ENCODE data around the gene GPI.

The GPI gene

GRCh38 chr19:34337739-34338138 is 27.3 kb upstream of the GPI start:
- H3K36me3 ChIP-seq (ENCODE audit: low read depth), result peaks cover 50% of the 10 kb centered on the region

GRCh38 chr19:34341935-34342680 is 22.9 kb upstream of the GPI start:
- ATAC-seq (ENCODE audit: low read depth), result no peak
- Histone ChIP-seq H3K4me3 (ENCODE audit: severe bottlenecking) (no peak overlapping the region), H3K4me1 (ENCODE audit: insufficient read depth, poor library complexity, severe bottlenecking) (no peaks in the 10 kb centered on the region), H3K27ac (ENCODE audit: poor library complexity, severe bottlenecking) (no peak overlapping the region), H3K9me3 (ENCODE audit: severe bottlenecking) (no peaks in the 10 kb centered on the region), H3K27me3 (ENCODE audit: insufficient read depth, poor library complexity, severe bottlenecking) (no peaks in the 10 kb centered on the region), H3K36me3 (ENCODE audit: low read depth) (peaks cover 32% of the 10 kb centered on the region)
- DNase-seq (ENCODE audit: low spot score), result no peak
- TF ChIP-seq, protein P1, sequence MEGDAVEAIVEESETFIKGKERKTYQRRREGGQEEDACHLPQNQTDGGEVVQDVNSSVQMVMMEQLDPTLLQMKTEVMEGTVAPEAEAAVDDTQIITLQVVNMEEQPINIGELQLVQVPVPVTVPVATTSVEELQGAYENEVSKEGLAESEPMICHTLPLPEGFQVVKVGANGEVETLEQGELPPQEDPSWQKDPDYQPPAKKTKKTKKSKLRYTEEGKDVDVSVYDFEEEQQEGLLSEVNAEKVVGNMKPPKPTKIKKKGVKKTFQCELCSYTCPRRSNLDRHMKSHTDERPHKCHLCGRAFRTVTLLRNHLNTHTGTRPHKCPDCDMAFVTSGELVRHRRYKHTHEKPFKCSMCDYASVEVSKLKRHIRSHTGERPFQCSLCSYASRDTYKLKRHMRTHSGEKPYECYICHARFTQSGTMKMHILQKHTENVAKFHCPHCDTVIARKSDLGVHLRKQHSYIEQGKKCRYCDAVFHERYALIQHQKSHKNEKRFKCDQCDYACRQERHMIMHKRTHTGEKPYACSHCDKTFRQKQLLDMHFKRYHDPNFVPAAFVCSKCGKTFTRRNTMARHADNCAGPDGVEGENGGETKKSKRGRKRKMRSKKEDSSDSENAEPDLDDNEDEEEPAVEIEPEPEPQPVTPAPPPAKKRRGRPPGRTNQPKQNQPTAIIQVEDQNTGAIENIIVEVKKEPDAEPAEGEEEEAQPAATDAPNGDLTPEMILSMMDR (IDR thresholded peaks at IDR 0.05; ENCODE audit: poor library complexity, severe bottlenecking), result no peak

More at GRCh38 chr19:34337739-34338138, 27.3 kb upstream of the GPI start:
- no peak for ATAC-seq (ENCODE audit: low read depth)
- no peaks in the 10 kb centered on the region for H3K4me1 ChIP-seq (ENCODE audit: insufficient read depth, poor library complexity, severe bottlenecking)
- no peak for DNase-seq (ENCODE audit: low spot score)
- no peaks in the 10 kb centered on the region for H3K27me3 ChIP-seq (ENCODE audit: insufficient read depth, poor library complexity, severe bottlenecking)
- TF ChIP-seq, protein P1 (IDR thresholded peaks at IDR 0.05; ENCODE audit: poor library complexity, severe bottlenecking), result no peak
- H3K27ac ChIP-seq (ENCODE audit: poor library complexity, severe bottlenecking), result no peak overlapping the region
- no peak overlapping the region for H3K4me3 ChIP-seq (ENCODE audit: severe bottlenecking)
- no peaks in the 10 kb centered on the region for H3K9me3 ChIP-seq (ENCODE audit: severe bottlenecking)

- DNase-seq (ENCODE audit: low spot score) (no peak), ATAC-seq (ENCODE audit: low read depth) (no peak)
- peaks cover 36% of the 10 kb centered on the region for H3K36me3 ChIP-seq (ENCODE audit: low read depth)
Observed at GRCh38 chr19:34343751-34344150, 21.2 kb upstream of the GPI start.

GRCh38 chr19:34345947-34346351 is 19.0 kb upstream of the GPI start:
- H3K27me3 ChIP-seq (ENCODE audit: insufficient read depth, poor library complexity, severe bottlenecking), result no peaks in the 10 kb centered on the region
- H3K4me1 ChIP-seq (ENCODE audit: insufficient read depth, poor library complexity, severe bottlenecking), result no peaks in the 10 kb centered on the region
- TF ChIP-seq, protein P1 (IDR thresholded peaks at IDR 0.05; ENCODE audit: poor library complexity, severe bottlenecking), result peak; percentile 86
- DNase-seq (ENCODE audit: low spot score) (no peak), ATAC-seq (ENCODE audit: low read depth) (peak; percentile 72; the same call in 2 of the 3 replicates)
- H3K9me3 ChIP-seq (ENCODE audit: severe bottlenecking), result no peaks in the 10 kb centered on the region
- H3K36me3 ChIP-seq (ENCODE audit: low read depth), result peaks cover 40% of the 10 kb centered on the region
- no peak overlapping the region for H3K27ac ChIP-seq (ENCODE audit: poor library complexity, severe bottlenecking)
- no peak overlapping the region for H3K4me3 ChIP-seq (ENCODE audit: severe bottlenecking)

More at GRCh38 chr19:34343751-34344150, 21.2 kb upstream of the GPI start:
- no peaks in the 10 kb centered on the region for H3K4me1 ChIP-seq (ENCODE audit: insufficient read depth, poor library complexity, severe bottlenecking)
- H3K9me3 ChIP-seq (ENCODE audit: severe bottlenecking), result no peaks in the 10 kb centered on the region
- TF ChIP-seq, protein P1 (IDR thresholded peaks at IDR 0.05; ENCODE audit: poor library complexity, severe bottlenecking), result no peak
- no peak overlapping the region for H3K27ac ChIP-seq (ENCODE audit: poor library complexity, severe bottlenecking)
- no peaks in the 10 kb centered on the region for H3K27me3 ChIP-seq (ENCODE audit: insufficient read depth, poor library complexity, severe bottlenecking)
- H3K4me3 ChIP-seq (ENCODE audit: severe bottlenecking), result no peak overlapping the region

DNA sequence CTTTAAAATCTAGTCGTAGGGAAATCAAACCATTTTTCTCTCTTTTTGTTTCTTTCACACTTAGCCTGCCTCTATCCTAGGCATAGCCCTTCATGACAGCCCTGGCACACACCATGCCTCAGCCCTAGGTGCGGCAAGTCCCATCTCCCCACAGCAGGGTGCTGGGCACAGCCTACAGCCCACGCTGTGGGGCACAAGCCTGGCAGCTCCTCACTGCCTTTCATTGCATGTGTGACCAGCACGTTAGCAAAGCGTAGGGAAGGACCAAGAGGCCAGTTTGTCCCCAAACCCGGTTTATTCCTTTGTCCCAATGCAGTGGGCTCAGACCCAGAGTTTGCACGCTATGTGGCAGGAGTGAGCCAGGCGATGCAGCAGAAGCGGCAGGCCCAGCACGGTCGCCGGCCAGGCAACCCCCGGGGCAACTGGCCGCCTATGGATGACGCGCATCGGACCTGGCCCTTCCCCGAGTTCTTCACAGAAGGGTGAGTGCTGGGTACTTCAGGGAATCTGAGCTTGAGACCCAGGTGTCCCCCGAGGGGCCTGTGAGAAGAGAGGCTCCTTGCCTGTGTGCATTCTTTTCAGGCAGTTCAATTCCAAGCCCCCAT is 17.3 kb upstream of the GPI start:
- Histone ChIP-seq H3K36me3 (ENCODE audit: low read depth) (peaks cover 31% of the 10 kb centered on the region), H3K4me3 (ENCODE audit: severe bottlenecking) (no peak overlapping the region), H3K4me1 (ENCODE audit: insufficient read depth, poor library complexity, severe bottlenecking) (no peaks in the 10 kb centered on the region), H3K27me3 (ENCODE audit: insufficient read depth, poor library complexity, severe bottlenecking) (no peaks in the 10 kb centered on the region), H3K27ac (ENCODE audit: poor library complexity, severe bottlenecking) (no peak overlapping the region), H3K9me3 (ENCODE audit: severe bottlenecking) (no peaks in the 10 kb centered on the region)
- no peak for ATAC-seq (ENCODE audit: low read depth)
- DNase-seq (ENCODE audit: low spot score), result no peak
- TF ChIP-seq, protein P1 (IDR thresholded peaks at IDR 0.05; ENCODE audit: poor library complexity, severe bottlenecking), result no peak

Data from RWPE2 (cell line).